Bronchial epithelial cell (primary cell): ENCODE data around the gene RSBN1L. TPM values are rescaled to one million over a fixed set of nuclear protein-coding genes. Genes with fewer than 3 reads are reported as not detected.

ENCODE experiments used
- DNase-seq: peaks from one replicate; pipeline ENCODE4 v3.0.0-alpha.2; 2010; ENCODE audit warnings: low read depth
- FAIRE-seq: peaks from 2 replicates; lab custom pipeline; 2011; peaks lifted over from hg19 to GRCh38; lab: Jason Lieb, UNC
- H3K27me3 ChIP-seq: 2 replicates; pipeline ENCODE4 v1.5.1; 2011; ENCODE audit warnings: low read length; ENCODE audit not compliant: control insufficient read depth, insufficient read depth
- H3K36me3 ChIP-seq: 2 replicates; pipeline ENCODE4 v1.5.1; 2011; ENCODE audit warnings: low read length; ENCODE audit not compliant: control insufficient read depth, insufficient read depth
- H3K4me3 ChIP-seq: 2 replicates; pipeline ENCODE4 v1.5.1; 2011; ENCODE audit warnings: mild to moderate bottlenecking, low read depth, low read length, control low read depth
- CTCF ChIP-seq: IDR thresholded peaks from 2 replicates; pipeline ENCODE4 v1.5.1; 2011; ENCODE audit warnings: mild to moderate bottlenecking, moderate library complexity, low read length, control low read depth, inconsistent platforms; ENCODE audit not compliant: insufficient read depth, severe bottlenecking
- total RNA-seq: library from RNA; depleted of rRNA; stranded (reverse); fragments of >200 nt; gene quantifications from 2 replicates; pipeline ENCODE4 v1.2.1, GENCODE V29; 2014

RSBN1L gene
- total RNA-seq, 1 donor from 2014 or later = 17.9 TPM

DNA sequence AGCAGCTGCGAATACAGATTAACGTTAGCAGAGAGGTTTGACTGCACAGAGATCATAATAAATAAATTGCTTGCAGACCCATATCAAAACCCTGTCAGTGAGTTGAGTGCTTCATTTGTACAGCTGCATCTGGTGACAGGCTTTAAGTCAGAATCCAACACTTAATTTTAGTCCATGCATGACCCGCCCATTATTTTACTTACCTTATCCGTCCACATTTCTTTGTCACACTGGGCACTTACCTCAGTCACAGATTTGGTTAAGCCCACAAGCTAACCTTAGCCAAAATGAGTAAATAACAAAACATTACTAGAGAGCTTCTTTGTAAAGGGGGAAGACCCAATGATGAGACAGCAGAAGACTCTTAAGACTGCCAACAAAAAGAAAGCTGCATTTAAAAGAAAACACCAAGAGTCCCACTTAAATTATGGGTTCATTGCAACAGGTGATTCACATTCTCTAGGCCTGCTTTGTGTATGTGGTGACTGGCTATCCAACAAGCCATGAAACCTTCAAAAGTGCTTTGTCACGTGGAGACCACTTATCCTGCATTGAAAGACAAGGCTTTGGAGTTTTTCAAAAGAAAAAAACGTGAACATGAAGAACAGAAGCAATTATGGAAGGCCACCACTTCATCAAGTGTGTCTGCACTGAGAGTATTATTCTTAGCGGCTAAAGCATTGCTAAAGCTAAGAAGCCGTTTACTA is 134.5 kb downstream of the RSBN1L start:
- no peak overlapping the region for H3K4me3 ChIP-seq
- FAIRE-seq (no peak), DNase-seq (no peak)
- no peak for TF ChIP-seq CTCF
- H3K36me3 ChIP-seq = no peaks in the 10 kb centered on the region
- no peaks in the 10 kb centered on the region for H3K27me3 ChIP-seq

- H3K36me3 ChIP-seq = no peaks in the 10 kb centered on the region
- H3K4me3 ChIP-seq = no peak overlapping the region
- FAIRE-seq (no peak), DNase-seq (peak; percentile 77)
- TF ChIP-seq CTCF = no peak
- no peaks in the 10 kb centered on the region for H3K27me3 ChIP-seq
Observed at GRCh38 chr7:77831481-77831880, 135.2 kb downstream of the RSBN1L start.

DNA sequence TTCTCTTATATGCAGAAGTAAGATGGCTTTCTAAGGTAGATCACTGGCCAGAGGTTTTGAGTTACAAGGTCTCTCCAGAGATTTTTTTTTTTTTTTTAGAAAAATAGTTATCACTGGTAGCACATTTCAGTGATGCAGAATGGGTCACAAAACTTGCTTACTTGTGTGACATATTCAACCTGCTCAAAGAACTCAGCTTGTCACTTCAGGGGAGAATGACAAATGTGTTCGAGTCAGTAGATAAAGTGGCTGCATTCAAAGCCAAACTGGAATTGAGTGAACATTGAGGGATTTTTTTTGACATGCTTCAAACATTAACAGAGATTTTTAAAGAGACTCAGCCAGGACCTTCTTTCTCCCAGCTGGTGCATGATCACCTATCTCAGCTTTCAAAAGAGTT is 135.7 kb downstream of the RSBN1L start:
- no peak overlapping the region for H3K4me3 ChIP-seq
- no peaks in the 10 kb centered on the region for H3K27me3 ChIP-seq
- H3K36me3 ChIP-seq = no peaks in the 10 kb centered on the region
- FAIRE-seq (no peak), DNase-seq (no peak)
- TF ChIP-seq CTCF = no peak

Other genes starting within 250 kb of the RSBN1L start
- gene PTPN12, start 159.2 kb upstream of the RSBN1L start, total RNA-seq = 25.0 and 48.4 TPM in 2 replicates
- gene TMEM60, start 102.0 kb downstream of the RSBN1L start, total RNA-seq = 7.4 and 12.2 TPM in 2 replicates
- 4.2 and 5.5 TPM in 2 replicates for gene PHTF2, start 102.3 kb downstream of the RSBN1L start, total RNA-seq